Stimulated activated naive B cell treated with anti-CD40 and anti-IgM and Interleukin-4, amounts not matched to agents 10 μg/mL and 1 μg/mL and 100 μg/mL, for 72 hours (primary cell): ENCODE results near the gene HMX1.

Experiments used
- ATAC-seq, 2 donors: fragments of 150-1000 bp; cut with Tn5 transposase; replicated peaks; 2 replicates each; pipeline ENCODE4 v1.10.0; 2021; ENCODE audit warnings: moderate library complexity in 1 of 2
- DNase-seq: peaks from one replicate; pipeline ENCODE4 v3.0.0; 2021
- H3K27ac Mint-ChIP-seq: one replicate; pipeline ENCODE4 v1.8.0; 2022; ENCODE audit warnings: mild to moderate bottlenecking, mixed read lengths
- H3K27me3 Mint-ChIP-seq, 2 donors: one replicate each; pipeline ENCODE4 v1.8.0; 2022; ENCODE audit warnings: mixed read lengths in 2 of 2
- H3K36me3 Mint-ChIP-seq, 2 donors: one replicate each; pipeline ENCODE4 v1.8.0; 2022; ENCODE audit warnings: mixed read lengths in 2 of 2, mild to moderate bottlenecking in 1 of 2
- H3K4me1 Mint-ChIP-seq, 2 donors: one replicate each; pipeline ENCODE4 v1.8.0; 2022; ENCODE audit warnings: mixed read lengths in 2 of 2, mild to moderate bottlenecking in 1 of 2
- H3K4me3 Mint-ChIP-seq, 2 donors: one replicate each; pipeline ENCODE4 v1.8.0; 2022; ENCODE audit warnings: mild to moderate bottlenecking in 2 of 2, mixed read lengths in 2 of 2, moderate library complexity in 1 of 2
- H3K9me3 Mint-ChIP-seq, 2 donors: one replicate each; pipeline ENCODE4 v1.8.0; 2022; ENCODE audit warnings: mixed read lengths in 2 of 2, mild to moderate bottlenecking in 1 of 2

Gene HMX1

DNA sequence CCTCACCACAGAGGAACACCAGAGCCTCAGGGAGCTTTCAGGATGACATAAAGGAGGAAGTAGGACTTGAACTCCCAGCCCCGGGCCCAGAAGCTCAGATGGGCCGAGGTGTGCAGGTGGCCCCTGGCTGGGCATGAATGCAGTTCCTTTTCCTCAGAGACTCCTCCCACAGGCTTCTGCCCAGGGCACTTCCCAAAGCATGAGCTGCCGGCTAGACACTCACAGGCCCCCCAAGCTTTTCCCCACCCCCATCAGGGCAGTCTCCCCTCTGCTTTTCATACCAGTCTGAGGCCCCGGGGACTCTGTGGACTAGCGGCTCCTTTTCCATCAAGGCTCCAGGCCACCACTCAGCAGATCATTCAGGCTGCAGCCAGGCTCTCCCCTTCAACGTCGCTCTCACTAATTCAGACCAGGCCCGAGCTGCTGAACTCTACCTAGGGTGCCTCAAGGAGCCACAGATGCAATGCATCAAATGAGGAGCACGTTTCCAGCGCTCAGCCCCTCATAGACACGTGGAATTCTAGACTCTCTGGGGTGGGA lies 36.9 kb downstream of the HMX1 start:
- DNase-seq = no peak
- H3K27ac Mint-ChIP-seq = no peak overlapping the region
- peaks cover 0 to 6% of the 10 kb centered on the region in 2 donors for H3K9me3 Mint-ChIP-seq
- H3K36me3 Mint-ChIP-seq = no peaks in the 10 kb centered on the region
- ATAC-seq = no peak
- H3K4me3 Mint-ChIP-seq = no peak overlapping the region
- H3K4me1 Mint-ChIP-seq = peaks cover 0 to 2% of the 10 kb centered on the region in 2 donors
- peaks cover 11 to 18% of the 10 kb centered on the region in 2 donors for H3K27me3 Mint-ChIP-seq

DNA sequence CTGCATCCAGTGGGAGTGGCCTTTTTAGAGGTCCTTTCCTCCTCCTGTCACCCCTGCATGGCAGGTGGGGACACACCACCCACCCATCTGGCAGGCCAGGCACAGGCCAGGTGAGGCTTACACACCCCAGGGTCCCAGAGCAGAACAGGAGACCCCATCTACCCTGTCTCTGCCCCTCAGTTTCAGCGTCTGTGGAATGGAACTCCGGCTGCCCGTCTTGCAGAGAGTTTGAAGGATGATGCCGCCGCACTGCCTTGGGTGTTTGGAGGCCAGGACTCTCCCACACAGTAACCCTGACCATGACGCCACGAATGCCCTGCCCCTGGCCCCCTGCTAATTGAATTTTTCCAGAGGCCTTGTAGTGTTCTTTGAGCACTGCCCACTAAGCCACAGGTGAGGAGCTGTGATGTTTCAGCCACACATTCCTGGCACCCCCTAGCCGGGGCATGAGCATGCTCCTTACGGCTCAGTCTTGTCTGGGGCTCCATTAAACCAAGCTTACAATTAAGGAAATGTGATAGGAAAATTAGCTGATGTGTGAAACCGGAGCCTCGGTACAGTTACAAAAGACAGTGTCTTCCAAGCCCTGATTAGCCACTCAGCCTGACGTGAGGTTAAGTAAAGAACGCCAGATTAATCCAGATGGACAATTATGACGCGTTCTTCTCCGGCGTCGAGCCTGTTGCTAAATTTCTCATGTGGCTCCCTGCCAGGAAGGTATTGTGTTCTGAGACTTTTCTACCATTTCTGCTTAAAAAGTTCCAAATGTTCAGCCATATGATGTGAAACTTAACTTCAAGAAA lies 39.3 kb downstream of the HMX1 start:
- H3K4me1 Mint-ChIP-seq = peaks cover 0 to 2% of the 10 kb centered on the region in 2 donors
- H3K27me3 Mint-ChIP-seq = peaks cover 11 to 21% of the 10 kb centered on the region in 2 donors
- H3K36me3 Mint-ChIP-seq = peaks cover 0 to 2% of the 10 kb centered on the region in 2 donors
- peaks cover 7 to 10% of the 10 kb centered on the region in 2 donors for H3K9me3 Mint-ChIP-seq
- DNase-seq = no peak
- H3K4me3 Mint-ChIP-seq = no peak overlapping the region
- no peak overlapping the region for H3K27ac Mint-ChIP-seq
- no peak for ATAC-seq

DNA sequence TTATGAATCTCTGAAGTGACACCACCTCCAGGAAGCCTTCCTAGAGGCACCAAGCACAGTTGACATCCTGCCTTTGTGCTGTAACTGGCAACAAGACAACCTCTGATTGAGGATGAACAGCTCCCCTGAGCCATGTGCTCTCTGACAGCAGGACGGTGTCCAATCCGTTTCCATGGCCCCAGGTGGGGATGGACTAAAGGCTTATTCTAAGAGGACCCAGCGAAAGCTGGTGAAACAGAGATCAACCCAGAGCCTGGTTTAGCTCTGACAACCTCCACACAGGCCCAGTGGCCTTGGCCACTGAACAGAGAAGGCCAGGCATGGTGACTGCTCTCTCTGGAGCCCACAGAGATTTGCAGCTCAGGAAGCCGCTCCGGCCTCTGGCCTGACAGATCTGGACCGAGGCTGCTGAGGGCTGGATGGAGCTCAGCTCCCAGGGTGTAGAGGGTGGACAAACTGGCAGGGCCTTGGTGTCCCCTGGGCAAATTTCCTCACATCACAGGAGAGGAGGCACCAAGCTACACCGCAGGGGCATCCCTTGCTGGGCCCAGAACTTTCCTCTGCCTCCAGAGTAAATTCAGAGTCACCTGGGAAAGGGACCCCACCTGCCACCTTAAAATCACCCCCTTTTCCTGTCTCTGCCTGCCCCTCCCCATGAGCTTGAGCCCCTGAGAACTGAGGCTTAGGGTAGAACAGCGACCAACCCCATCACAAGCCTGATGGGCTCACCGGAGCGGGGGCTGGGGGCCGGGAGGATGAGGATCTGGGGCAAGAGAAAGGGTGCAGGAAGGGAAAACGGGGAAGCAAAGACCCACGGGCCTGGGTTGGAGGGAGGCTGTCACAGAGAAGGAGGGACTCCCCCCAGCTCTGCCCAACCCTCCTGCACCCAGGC lies 40.2 kb downstream of the HMX1 start:
- H3K4me3 Mint-ChIP-seq = no peak overlapping the region
- H3K27ac Mint-ChIP-seq = no peak overlapping the region
- peaks cover 0 to 2% of the 10 kb centered on the region in 2 donors for H3K36me3 Mint-ChIP-seq
- DNase-seq (no peak), ATAC-seq (no peak)
- peaks cover 7 to 10% of the 10 kb centered on the region in 2 donors for H3K9me3 Mint-ChIP-seq
- peaks cover 11 to 21% of the 10 kb centered on the region in 2 donors for H3K27me3 Mint-ChIP-seq
- H3K4me1 Mint-ChIP-seq = peaks cover 0 to 2% of the 10 kb centered on the region in 2 donors

DNA sequence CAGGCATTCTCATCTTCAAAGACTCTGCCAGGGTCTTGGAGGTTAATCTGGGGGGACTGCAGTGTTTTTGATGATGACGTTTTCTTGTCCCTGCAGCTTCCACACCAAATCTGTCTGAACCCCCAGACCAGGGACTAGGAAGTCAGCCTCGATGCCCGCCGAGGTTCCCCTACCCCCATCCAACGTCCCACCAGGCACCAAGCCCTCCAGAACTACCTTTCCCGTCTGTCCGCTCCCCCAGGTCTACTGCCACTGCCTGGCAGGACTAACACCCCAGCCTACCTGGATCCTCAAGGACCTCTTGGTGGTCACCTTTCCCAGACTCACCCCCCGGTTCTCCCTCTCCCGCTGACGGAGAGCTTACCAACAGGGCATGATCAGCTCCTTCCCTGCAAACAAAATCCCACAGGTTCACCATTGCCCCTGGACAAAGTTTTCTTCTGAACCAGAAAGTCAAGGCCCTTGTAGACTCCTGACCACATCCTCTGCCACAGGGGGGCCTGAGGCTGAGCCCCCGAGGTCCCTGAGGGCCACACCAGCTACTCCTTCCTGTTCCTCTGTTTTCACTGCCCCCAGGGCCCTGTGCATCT lies 40.9 kb downstream of the HMX1 start:
- H3K4me3 Mint-ChIP-seq = no peak overlapping the region
- H3K36me3 Mint-ChIP-seq = peaks cover 0 to 2% of the 10 kb centered on the region in 2 donors
- no peak overlapping the region for H3K27ac Mint-ChIP-seq
- H3K4me1 Mint-ChIP-seq = peaks cover 0 to 2% of the 10 kb centered on the region in 2 donors
- DNase-seq (no peak), ATAC-seq (no peak)
- peaks cover 7 to 10% of the 10 kb centered on the region in 2 donors for H3K9me3 Mint-ChIP-seq
- H3K27me3 Mint-ChIP-seq = peaks cover 8 to 21% of the 10 kb centered on the region in 2 donors

DNA sequence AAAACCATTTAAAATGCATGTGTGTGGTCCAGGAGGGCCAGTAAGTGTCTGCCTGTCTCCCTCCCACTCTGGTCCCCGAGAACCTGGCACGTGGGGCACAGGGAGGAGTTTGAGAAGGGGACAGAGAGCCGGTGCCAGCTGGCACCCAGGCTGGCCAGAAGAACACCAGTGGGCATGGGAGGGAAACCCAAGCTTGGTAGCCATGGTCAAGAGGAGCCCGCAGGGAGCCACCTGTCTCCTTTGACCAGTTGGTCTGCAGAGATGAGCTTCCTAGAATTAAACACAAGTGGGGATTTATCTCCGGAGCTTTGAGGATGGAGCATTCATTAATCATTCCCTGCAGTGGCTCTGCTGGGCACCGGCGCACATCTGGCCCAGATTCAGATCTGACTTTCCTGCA lies 41.6 kb downstream of the HMX1 start:
- Mint-ChIP-seq H3K27ac (peak overlapping the region; percentile 32), H3K9me3 (peaks cover 6 to 7% of the 10 kb centered on the region in 2 donors), H3K36me3 (peaks cover 0 to 2% of the 10 kb centered on the region in 2 donors), H3K27me3 (peaks cover 3 to 17% of the 10 kb centered on the region in 2 donors), H3K4me1 (peaks cover 0 to 2% of the 10 kb centered on the region in 2 donors), H3K4me3 (no peak overlapping the region)
- no peak for ATAC-seq
- DNase-seq = no peak

DNA sequence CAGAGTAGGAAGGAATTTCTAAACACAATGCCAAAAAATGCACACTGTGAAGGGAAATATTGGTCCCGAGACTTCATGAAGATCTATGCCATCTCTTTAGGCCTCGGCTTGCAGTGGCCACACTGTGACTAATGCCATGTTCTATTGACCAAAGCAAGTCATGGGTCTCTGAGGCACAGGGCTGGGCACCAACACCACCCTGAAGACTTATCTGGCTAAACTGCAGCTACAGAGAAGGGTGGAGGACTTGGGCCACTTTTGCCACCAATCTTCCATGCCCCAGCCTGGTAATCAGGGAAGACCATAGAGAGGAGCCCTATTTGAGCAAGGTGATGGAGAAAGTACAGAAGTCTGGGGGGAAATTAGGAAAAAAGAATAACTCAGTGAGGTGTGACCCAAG lies 42.1 kb downstream of the HMX1 start:
- H3K9me3 Mint-ChIP-seq = peaks cover 4 to 7% of the 10 kb centered on the region in 2 donors
- H3K4me3 Mint-ChIP-seq = no peak overlapping the region
- no peaks in the 10 kb centered on the region for H3K4me1 Mint-ChIP-seq
- DNase-seq = no peak
- H3K27ac Mint-ChIP-seq = no peak overlapping the region
- H3K27me3 Mint-ChIP-seq = peaks cover 0 to 13% of the 10 kb centered on the region in 2 donors
- no peak for ATAC-seq
- H3K36me3 Mint-ChIP-seq = peaks cover 0 to 2% of the 10 kb centered on the region in 2 donors

DNA sequence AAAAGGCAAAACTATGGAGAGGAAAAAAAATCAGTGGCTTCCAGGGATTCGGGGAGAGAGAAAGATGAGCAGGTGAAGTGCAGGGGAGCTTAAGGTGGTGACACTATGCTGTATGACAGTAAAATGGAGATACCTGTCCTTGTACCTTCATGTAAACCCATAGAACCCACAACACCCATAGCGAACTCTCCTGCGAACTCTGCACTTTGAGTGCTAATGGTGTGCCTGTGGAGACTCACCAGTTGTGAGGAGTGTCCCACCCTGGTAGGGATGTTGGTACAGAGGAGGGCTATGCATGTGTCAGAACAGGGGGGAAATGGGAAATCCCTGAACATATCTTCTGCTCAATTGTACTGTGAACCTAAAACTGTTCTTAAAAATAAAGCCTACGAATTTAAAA lies 42.8 kb downstream of the HMX1 start:
- peaks cover 3 to 15% of the 10 kb centered on the region in 2 donors for H3K27me3 Mint-ChIP-seq
- no peak overlapping the region for H3K4me3 Mint-ChIP-seq
- no peaks in the 10 kb centered on the region for H3K4me1 Mint-ChIP-seq
- H3K27ac Mint-ChIP-seq = no peak overlapping the region
- peaks cover 0 to 2% of the 10 kb centered on the region in 2 donors for H3K36me3 Mint-ChIP-seq
- H3K9me3 Mint-ChIP-seq = peaks cover 4 to 7% of the 10 kb centered on the region in 2 donors
- ATAC-seq = no peak
- no peak for DNase-seq

DNA sequence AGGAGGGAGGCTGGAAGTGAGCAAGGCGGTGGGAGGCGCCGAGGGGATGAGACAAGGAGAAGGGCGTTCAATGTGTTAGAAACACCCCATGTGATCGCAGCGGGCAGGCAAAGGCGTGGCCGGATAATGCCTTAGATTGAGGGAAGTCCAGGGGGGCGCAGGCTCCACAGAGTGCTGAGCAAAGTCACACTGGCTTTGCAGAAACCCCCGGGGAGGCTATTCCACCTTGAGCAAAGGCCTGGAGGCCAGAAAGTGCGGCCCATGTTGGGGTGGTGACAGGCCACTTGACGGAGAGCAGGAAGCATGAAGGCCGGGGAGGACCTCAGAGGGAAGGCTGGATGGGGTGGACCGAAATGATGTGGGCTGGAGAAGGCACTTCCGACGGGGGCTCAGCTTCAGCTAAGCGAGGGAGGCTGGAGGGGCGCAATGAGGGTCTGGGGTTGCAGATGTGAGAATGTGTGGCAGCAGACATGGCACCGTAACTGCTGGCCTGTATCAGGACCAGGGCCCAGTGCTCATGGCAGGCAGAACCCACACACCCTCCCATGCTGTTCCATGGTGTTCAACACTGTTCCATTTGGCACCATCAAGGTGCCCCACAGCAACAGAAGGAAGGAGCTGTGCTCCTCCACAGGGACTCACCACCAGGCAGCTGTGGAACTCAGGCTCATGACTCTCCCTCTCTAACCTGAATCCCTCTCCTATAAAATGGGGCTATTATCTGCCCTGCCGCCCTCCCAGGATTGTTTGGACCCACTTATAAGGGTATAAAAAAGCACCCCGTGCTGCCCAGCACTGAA lies 50.3 kb downstream of the HMX1 start:
- H3K27me3 Mint-ChIP-seq = peaks cover 16 to 21% of the 10 kb centered on the region in 2 donors
- no peaks in the 10 kb centered on the region for H3K9me3 Mint-ChIP-seq
- DNase-seq (no peak), ATAC-seq (no peak)
- H3K4me3 Mint-ChIP-seq = no peak overlapping the region
- no peak overlapping the region for H3K27ac Mint-ChIP-seq
- H3K36me3 Mint-ChIP-seq = no peaks in the 10 kb centered on the region
- no peaks in the 10 kb centered on the region for H3K4me1 Mint-ChIP-seq

DNA sequence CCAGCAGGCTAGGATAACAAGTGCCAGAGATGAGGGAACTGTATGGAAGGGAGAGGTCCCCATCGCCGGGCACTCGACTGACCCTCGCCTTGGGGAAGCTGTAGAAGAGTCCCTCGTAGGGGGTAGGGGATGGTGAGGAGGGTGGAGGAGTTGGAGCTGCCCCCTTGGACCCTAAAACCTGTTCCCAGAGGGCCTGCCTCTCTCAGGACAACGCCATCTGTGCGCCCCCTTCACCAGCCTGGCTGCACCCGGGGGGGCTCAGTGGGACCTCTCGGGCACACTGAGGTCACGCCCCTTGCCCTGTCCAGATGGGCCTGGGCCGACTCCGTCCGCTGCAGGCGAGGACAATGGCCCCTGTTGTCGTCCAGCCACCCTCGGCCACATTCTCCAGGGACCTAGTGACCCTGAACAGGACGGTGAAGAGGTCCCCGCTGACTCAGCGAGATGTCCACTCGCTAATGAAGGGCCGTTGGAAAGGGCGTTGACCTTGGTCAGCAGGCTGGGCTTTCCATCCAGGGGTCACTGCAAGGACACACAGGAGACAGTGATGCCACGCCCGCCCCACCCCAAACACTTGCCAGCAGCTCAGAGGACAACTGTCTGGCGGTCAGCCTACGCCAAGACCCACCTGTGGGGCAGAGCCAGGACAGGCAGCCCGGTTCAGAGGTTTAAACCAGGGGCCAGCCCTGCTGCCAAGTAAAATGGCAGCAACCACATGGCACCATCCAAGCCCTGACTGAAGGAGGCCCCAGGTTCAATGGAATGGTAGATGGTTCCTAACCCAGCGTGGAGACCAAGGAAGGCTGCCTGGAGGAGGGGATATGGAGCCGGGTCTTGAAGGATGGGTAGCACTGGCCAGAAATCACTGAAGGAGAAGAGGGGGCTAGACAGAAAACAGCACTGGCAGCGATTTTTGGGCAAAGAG lies 51.2 kb downstream of the HMX1 start:
- H3K4me3 Mint-ChIP-seq = no peak overlapping the region
- no peaks in the 10 kb centered on the region for H3K36me3 Mint-ChIP-seq
- H3K4me1 Mint-ChIP-seq = no peaks in the 10 kb centered on the region
- no peaks in the 10 kb centered on the region for H3K9me3 Mint-ChIP-seq
- peaks cover 16 to 21% of the 10 kb centered on the region in 2 donors for H3K27me3 Mint-ChIP-seq
- no peak for DNase-seq
- H3K27ac Mint-ChIP-seq = no peak overlapping the region
- no peak for ATAC-seq

DNA sequence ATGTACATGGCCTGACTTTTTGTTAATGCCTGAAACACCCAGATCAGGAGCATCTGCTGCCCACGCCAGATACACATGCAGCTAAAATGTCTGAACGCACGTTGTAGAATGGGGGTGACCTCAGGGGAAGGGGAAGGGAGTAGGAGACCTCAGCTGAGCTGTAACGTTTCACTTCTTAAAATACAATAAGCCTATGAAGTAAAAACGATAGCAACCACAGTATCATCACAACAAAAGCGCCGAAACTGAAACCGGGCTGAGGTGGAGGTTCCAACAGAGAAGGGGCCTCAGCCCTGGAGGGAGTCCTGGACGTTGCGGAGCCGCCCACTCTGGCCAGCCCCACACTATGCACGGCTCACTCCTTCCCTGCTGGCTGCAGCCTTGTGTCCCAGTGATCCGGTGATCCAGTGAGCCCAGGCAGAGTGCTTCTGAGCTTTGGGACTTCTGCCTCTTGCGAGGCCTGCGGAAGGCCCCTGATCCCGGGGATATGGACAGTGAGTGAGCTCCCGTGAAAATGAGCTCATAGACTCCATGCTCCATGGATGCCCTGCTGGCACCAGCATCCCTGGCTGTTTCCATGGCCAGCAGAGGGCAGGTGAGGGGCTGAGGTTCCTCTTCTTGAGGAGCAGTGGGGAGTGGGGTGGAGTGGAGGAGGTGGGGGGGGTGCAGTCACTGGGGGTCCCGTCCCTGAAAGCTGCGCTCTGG lies 52.0 kb downstream of the HMX1 start:
- Mint-ChIP-seq H3K27ac (no peak overlapping the region), H3K4me1 (no peaks in the 10 kb centered on the region), H3K4me3 (no peak overlapping the region), H3K36me3 (no peaks in the 10 kb centered on the region), H3K9me3 (no peaks in the 10 kb centered on the region), H3K27me3 (peaks cover 16 to 21% of the 10 kb centered on the region in 2 donors)
- DNase-seq (no peak), ATAC-seq (no peak)

DNA sequence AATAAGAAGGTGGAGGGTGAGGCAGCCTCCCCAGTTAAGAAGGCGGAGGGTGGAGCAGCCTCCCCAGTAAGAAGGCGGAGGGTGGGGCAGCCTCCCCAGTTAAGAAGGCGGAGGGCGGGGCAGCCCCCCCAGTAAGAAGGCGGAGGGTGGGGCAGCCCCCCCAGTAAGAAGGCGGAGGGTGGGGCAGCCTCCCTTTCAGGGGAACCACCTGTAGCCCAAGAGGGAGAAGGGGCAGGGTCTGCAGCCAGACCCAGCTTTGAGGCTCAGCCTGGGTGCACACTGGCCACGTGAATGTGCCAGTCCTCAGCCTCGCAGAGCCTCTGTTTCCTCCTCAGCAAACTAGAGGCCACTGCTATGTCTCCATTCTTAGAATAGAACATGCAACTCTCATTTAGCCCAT lies 52.6 kb downstream of the HMX1 start:
- Mint-ChIP-seq H3K27me3 (peaks cover 15 to 20% of the 10 kb centered on the region in 2 donors), H3K9me3 (no peaks in the 10 kb centered on the region), H3K36me3 (no peaks in the 10 kb centered on the region), H3K4me3 (no peak overlapping the region), H3K27ac (no peak overlapping the region), H3K4me1 (no peaks in the 10 kb centered on the region)
- ATAC-seq (no peak), DNase-seq (no peak)

DNA sequence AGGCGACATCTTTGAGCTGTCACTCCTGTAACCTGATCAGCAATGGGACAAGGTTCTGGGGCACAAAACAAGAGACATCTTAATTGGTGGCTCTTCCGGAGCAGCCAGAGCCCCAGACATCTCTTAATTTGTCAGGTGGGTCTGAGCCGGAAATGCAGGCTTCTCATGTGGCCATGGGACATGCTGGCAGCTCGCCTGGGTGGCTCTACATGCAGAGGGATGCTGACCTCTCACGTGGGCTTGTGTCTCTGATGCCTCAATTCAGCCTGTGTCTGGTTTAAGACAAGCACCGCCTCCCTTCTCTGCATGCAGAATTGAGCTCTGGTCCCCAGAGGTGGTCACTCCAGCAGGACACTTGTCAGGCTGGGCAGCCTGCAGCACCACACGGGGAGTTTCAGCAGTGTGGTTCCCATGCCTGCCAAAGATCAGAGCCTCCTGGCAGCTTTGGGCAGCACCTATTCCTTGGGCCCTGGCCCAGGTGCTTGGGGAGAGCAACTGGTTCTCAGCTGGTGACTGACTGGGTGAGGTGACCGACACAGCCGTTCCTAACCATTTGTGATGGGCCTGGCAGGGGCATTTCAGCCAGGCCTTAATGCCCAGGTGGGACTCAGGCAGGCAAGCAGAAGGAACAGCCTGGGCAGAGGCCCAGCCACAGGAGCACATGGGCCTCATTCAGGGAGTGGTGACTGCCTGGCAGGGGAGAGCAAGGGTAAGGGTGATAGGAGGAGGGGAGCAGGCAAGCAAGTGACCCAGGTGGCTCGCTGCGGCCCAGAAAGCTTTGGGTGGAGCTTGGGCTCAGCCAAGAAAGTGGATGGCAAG lies 53.4 kb downstream of the HMX1 start:
- H3K4me1 Mint-ChIP-seq = no peaks in the 10 kb centered on the region
- H3K4me3 Mint-ChIP-seq = no peak overlapping the region
- no peaks in the 10 kb centered on the region for H3K36me3 Mint-ChIP-seq
- H3K27me3 Mint-ChIP-seq = peaks cover 11 to 14% of the 10 kb centered on the region in 2 donors
- H3K27ac Mint-ChIP-seq = no peak overlapping the region
- ATAC-seq = no peak
- DNase-seq = no peak
- no peaks in the 10 kb centered on the region for H3K9me3 Mint-ChIP-seq
